Natural killer cell (primary cell): ENCODE measurements around the gene ANGEL2. TPM values are rescaled to one million over a fixed set of nuclear protein-coding genes. Genes with fewer than 3 reads are reported as not detected.
"Not testable (repeated sequence)": the region's sequence is repeated elsewhere in the genome, so short reads cannot be mapped to it uniquely, and the experiment has no call there.

Experiments used
- ATAC-seq, 3 donors: fragments of 150-1000 bp in 2 of 3; fragments of 200-7000 bp in 1 of 3; cut with Tn5 transposase; 1 replicate in 1 of 3; 2 replicates in 2 of 3; pipeline ENCODE4 v1.10.0; 2021; ENCODE audit warnings: mild to moderate bottlenecking in 2 of 3, moderate library complexity in 2 of 3
- DNase-seq, 2 donors: peaks; one replicate each; pipeline versions ENCODE4 v3.0.0 to v3.0.0-alpha.2; 2013 to 2021; ENCODE audit warnings: mixed read lengths in 1 of 2
- H3K27ac ChIP-seq: one replicate; pipeline ENCODE4 v1.5.1; 2013; ENCODE audit warnings: mild to moderate bottlenecking, low read length
- H3K27me3 ChIP-seq: one replicate; pipeline ENCODE4 v1.6.1; 2013; ENCODE audit warnings: low read length; ENCODE audit not compliant: control insufficient read depth, insufficient read depth
- H3K36me3 ChIP-seq: one replicate; pipeline ENCODE4 v1.6.1; 2013; ENCODE audit warnings: low read length; ENCODE audit not compliant: control insufficient read depth, insufficient read depth
- H3K4me1 ChIP-seq: one replicate; pipeline ENCODE4 v1.6.1; 2013; ENCODE audit warnings: low read length; ENCODE audit not compliant: control insufficient read depth, insufficient read depth
- H3K4me3 ChIP-seq: one replicate; pipeline ENCODE4 v1.5.1; 2013; ENCODE audit warnings: low read length
- H3K9me3 ChIP-seq: one replicate; pipeline ENCODE4 v1.6.1; 2013; ENCODE audit warnings: low read length; ENCODE audit not compliant: control insufficient read depth, insufficient read depth
- H3K27ac Mint-ChIP-seq, 2 donors: one replicate each; pipeline ENCODE4 v1.8.0; 2022; ENCODE audit warnings: mild to moderate bottlenecking in 2 of 2, mixed read lengths in 2 of 2, moderate library complexity in 1 of 2
- H3K27me3 Mint-ChIP-seq, 2 donors: one replicate each; pipeline ENCODE4 v1.8.0; 2022; ENCODE audit warnings: low read depth in 2 of 2, mixed read lengths in 2 of 2
- H3K36me3 Mint-ChIP-seq: one replicate; pipeline ENCODE4 v1.8.0; 2022; ENCODE audit warnings: mixed read lengths
- H3K4me1 Mint-ChIP-seq, 2 donors: one replicate each; pipeline ENCODE4 v1.8.0; 2022; ENCODE audit warnings: mixed read lengths in 2 of 2
- H3K4me3 Mint-ChIP-seq: one replicate; pipeline ENCODE4 v1.8.0; 2022; ENCODE audit warnings: mild to moderate bottlenecking, moderate library complexity, mixed read lengths
- H3K9me3 Mint-ChIP-seq, 2 donors: one replicate each; pipeline ENCODE4 v1.8.0; 2022; ENCODE audit warnings: mixed read lengths in 2 of 2
- WGBS: methylation state at CpG from one replicate; pipeline ENCODE4 v1.1.7; 2013; ENCODE audit warnings: missing lambda C conversion rate; ENCODE audit not compliant: insufficient coverage; 5-methylcytosine and 5-hydroxymethylcytosine counted together
- intact Hi-C: fragments of 100-400 bp; cut with micrococcal nuclease; formaldehyde crosslinking; loops from one replicate; pipeline ENCODE4 v1.14.2; 2022
- total RNA-seq, 4 donors: library from RNA; stranded (reverse); fragments of 120-200 nt in 1 of 4; gene quantifications; one replicate each; pipeline versions ENCODE4 v1.2.3 to v1.2.4, GENCODE V29; 2013 to 2022
- TF ChIP-seq, protein P1 (sequence below): fragments of 200-600 bp; IDR thresholded peaks from one replicate; pipeline ENCODE4 v1.8.0; 2022; ENCODE audit warnings: antibody characterized with exemption

The ANGEL2 gene
- total RNA-seq, 3 donors from 2014 or later (not counting 1 experiment from before 2014, with no cell fraction given), result 68.1 to 75.3 (median 72.1) TPM

DNA sequence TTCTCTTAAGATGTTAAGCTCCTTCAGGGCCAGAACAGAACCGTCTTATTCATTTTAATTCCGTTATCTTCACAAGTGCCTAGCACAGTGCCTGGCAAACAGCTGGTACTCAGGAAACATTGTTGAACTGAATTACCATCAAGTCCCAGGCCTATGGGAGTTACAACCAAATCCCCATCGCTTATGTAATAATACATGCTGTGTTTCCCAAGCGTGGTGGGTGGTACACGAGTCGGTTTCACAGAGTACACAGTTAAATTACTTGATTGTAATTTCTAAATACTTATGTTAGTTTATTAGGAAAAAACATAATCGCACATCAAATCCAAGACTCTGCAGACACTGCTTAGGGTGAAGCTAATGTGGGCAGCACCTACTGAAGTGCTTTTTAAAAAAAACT is 1.0 kb downstream of the ANGEL2 start:
- TF ChIP-seq, protein P1, sequence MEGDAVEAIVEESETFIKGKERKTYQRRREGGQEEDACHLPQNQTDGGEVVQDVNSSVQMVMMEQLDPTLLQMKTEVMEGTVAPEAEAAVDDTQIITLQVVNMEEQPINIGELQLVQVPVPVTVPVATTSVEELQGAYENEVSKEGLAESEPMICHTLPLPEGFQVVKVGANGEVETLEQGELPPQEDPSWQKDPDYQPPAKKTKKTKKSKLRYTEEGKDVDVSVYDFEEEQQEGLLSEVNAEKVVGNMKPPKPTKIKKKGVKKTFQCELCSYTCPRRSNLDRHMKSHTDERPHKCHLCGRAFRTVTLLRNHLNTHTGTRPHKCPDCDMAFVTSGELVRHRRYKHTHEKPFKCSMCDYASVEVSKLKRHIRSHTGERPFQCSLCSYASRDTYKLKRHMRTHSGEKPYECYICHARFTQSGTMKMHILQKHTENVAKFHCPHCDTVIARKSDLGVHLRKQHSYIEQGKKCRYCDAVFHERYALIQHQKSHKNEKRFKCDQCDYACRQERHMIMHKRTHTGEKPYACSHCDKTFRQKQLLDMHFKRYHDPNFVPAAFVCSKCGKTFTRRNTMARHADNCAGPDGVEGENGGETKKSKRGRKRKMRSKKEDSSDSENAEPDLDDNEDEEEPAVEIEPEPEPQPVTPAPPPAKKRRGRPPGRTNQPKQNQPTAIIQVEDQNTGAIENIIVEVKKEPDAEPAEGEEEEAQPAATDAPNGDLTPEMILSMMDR, result no peak
- Histone ChIP-seq H3K27ac (peak overlapping the region; percentile 83), H3K9me3 (no peaks in the 10 kb centered on the region), H3K27me3 (no peaks in the 10 kb centered on the region), H3K4me3 (peak overlapping the region; percentile 97), H3K4me1 (peaks cover 11% of the 10 kb centered on the region), H3K36me3 (peaks cover 18% of the 10 kb centered on the region)
- H3K27ac Mint-ChIP-seq, result peak overlapping the region; percentile 96 to 98
- intact Hi-C loops, result no loop called here
- DNase-seq, result peak in 1 of 2 donors; percentile 22
- ATAC-seq, result no peak
- 59% methylated on average over 2 of the region's 7 CpGs for WGBS
- peaks cover 26 to 42% of the 10 kb centered on the region in 2 donors for H3K4me1 Mint-ChIP-seq
- H3K9me3 Mint-ChIP-seq, result no peaks in the 10 kb centered on the region
- no peaks in the 10 kb centered on the region for H3K36me3 Mint-ChIP-seq
- peak overlapping the region; percentile 100 for H3K4me3 Mint-ChIP-seq
- H3K27me3 Mint-ChIP-seq, result peaks cover 0 to 2% of the 10 kb centered on the region in 2 donors

DNA sequence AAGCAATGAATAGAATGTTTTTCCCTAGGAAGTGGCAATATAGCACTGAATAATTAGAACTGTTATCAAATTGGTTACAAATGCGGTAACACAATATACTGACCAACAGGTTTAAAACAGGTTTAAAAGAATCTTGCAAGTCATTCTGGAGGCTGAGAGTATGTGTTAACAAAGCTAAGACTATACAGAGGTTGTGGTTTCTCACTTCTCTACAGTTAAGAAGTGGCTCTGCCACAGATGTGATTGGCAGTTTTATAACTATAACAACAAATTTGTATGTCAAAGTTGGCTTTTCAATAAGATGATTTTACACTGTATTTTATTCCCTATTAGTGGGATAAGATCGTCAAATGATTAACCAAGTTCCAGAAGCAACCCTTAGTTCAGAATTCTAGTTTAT is 7.1 kb downstream of the ANGEL2 start:
- WGBS, result 40% methylated on average over 1 of the region's 2 CpGs
- Histone ChIP-seq H3K36me3 (peaks cover 51% of the 10 kb centered on the region), H3K4me1 (peaks cover 5% of the 10 kb centered on the region), H3K27me3 (no peaks in the 10 kb centered on the region), H3K4me3 (no peak overlapping the region), H3K27ac (peak overlapping the region; percentile 19), H3K9me3 (no peaks in the 10 kb centered on the region)
- H3K4me3 Mint-ChIP-seq, result peak overlapping the region; percentile 78
- H3K27ac Mint-ChIP-seq, result peak overlapping the region; percentile 53 to 64
- TF ChIP-seq, protein P1, result no peak
- DNase-seq, result peak in 1 of 2 donors; percentile 26
- peaks cover 42 to 43% of the 10 kb centered on the region in 2 donors for H3K4me1 Mint-ChIP-seq
- H3K27me3 Mint-ChIP-seq, result no peaks in the 10 kb centered on the region
- ATAC-seq, result peak; percentile 92 to 99 (median 97)
- intact Hi-C loops, result loop anchor here (5.0 kb wide), 1 partner anchor 44 kb away; the partner anchor contains the start of gene RPS6KC1
- H3K36me3 Mint-ChIP-seq, result peaks cover 1% of the 10 kb centered on the region
- H3K9me3 Mint-ChIP-seq, result no peaks in the 10 kb centered on the region

DNA sequence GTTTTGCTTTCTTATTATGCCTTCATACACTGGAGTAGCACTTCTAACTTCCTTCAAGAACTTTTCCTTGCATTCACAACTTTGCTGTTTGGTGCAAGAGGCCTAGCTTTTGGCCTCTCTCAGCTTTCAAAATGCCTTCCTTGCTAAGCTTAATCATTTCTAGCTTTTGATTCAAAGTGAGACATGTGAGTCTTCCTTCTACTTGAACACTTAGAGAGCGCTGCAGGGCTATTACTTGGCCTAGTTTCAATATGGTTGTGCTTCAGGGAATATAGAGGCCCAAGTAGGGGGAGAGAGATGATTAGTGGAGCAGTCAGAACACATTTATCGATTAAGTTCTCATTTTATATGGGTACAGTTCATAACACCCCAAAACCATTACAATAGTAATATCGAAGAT is 12.4 kb downstream of the ANGEL2 start:
- Histone ChIP-seq H3K27me3 (no peaks in the 10 kb centered on the region), H3K4me3 (no peak overlapping the region), H3K4me1 (peaks cover 5% of the 10 kb centered on the region), H3K36me3 (peaks cover 51% of the 10 kb centered on the region), H3K27ac (no peak overlapping the region), H3K9me3 (no peaks in the 10 kb centered on the region)
- peaks cover 23% of the 10 kb centered on the region for H3K36me3 Mint-ChIP-seq
- H3K4me1 Mint-ChIP-seq, result peaks cover 16 to 19% of the 10 kb centered on the region in 2 donors
- H3K27ac Mint-ChIP-seq, result no peak overlapping the region
- intact Hi-C loops, result no loop called here
- DNase-seq (no peak), ATAC-seq (no peak)
- no peaks in the 10 kb centered on the region for H3K9me3 Mint-ChIP-seq
- no peak overlapping the region for H3K4me3 Mint-ChIP-seq
- 83% methylated on average over 1 of the region's 3 CpGs for whole genome bisulfite sequencing
- no peaks in the 10 kb centered on the region for H3K27me3 Mint-ChIP-seq
- TF ChIP-seq, protein P1, result no peak

- Mint-ChIP-seq H3K27ac (no peak overlapping the region), H3K36me3 (peaks cover 22% of the 10 kb centered on the region), H3K9me3 (no peaks in the 10 kb centered on the region), H3K27me3 (no peaks in the 10 kb centered on the region), H3K4me1 (peaks cover 6% of the 10 kb centered on the region in 2 donors), H3K4me3 (no peak overlapping the region)
- Histone ChIP-seq H3K27ac (no peak overlapping the region), H3K4me3 (no peak overlapping the region), H3K9me3 (no peaks in the 10 kb centered on the region), H3K4me1 (no peaks in the 10 kb centered on the region), H3K36me3 (peaks cover 50% of the 10 kb centered on the region), H3K27me3 (no peaks in the 10 kb centered on the region)
- no peak for ATAC-seq
- TF ChIP-seq, protein P1, result no peak
- intact Hi-C loops, result loop anchor here (1.0 to 10.0 kb wide), 5 partner anchors 180 to 538 kb away; no protein-coding TSS in a partner anchor
- 100% methylated on average over 2 of the region's 3 CpGs for WGBS
- DNase-seq, result no peak
These were observed 20.7 kb downstream of the ANGEL2 start for GRCh38 chr1:212994926-212995325.

GRCh38 chr1:212993960-212994359 is 21.7 kb downstream of the ANGEL2 start:
- peaks cover 51% of the 10 kb centered on the region for H3K36me3 ChIP-seq
- not testable (repeated sequence) for H3K27ac ChIP-seq, H3K4me1 ChIP-seq, H3K9me3 Mint-ChIP-seq, ATAC-seq, H3K4me3 ChIP-seq, H3K27ac Mint-ChIP-seq, DNase-seq, H3K4me3 Mint-ChIP-seq, H3K9me3 ChIP-seq, H3K27me3 Mint-ChIP-seq, H3K27me3 ChIP-seq
- intact Hi-C loops, result loop anchor here (2.0 to 10.0 kb wide), 4 partner anchors 179 to 537 kb away; no protein-coding TSS in a partner anchor
- peaks cover 16% of the 10 kb centered on the region for H3K36me3 Mint-ChIP-seq
- H3K4me1 Mint-ChIP-seq, result peaks cover 6 to 11% of the 10 kb centered on the region in 2 donors
- 98% methylated on average over 7 of the region's 8 CpGs for WGBS
